Parathyroid adenoma (tissue), 2 donors: ENCODE results near the gene NMNAT1.

Source experiments
- H2AFZ ChIP-seq: fragments of 300-600 bp; sonication (generic); one replicate; pipeline ENCODE4 v1.7.0; 2017; ENCODE audit warnings: antibody characterized with exemption, mild to moderate bottlenecking
- H3K27ac ChIP-seq: fragments of 300-600 bp; sonication (generic); one replicate; pipeline ENCODE4 v1.7.0; 2017
- H3K27me3 ChIP-seq: fragments of 300-600 bp; sonication (generic); one replicate; pipeline ENCODE4 v1.7.0; 2017; ENCODE audit warnings: low read length; ENCODE audit not compliant: control insufficient read depth, insufficient read depth
- H3K36me3 ChIP-seq: fragments of 300-600 bp; sonication (generic); one replicate; pipeline ENCODE4 v1.7.0; 2017; ENCODE audit warnings: low read length; ENCODE audit not compliant: control insufficient read depth, insufficient read depth
- H3K4me1 ChIP-seq: fragments of 300-600 bp; sonication (generic); one replicate; pipeline ENCODE4 v1.7.0; 2017; ENCODE audit warnings: control low read depth
- H3K4me2 ChIP-seq: fragments of 300-600 bp; sonication (generic); one replicate; pipeline ENCODE4 v1.7.0; 2017; ENCODE audit warnings: low read length
- H3K4me3 ChIP-seq: fragments of 300-600 bp; sonication (generic); one replicate; pipeline ENCODE4 v1.7.0; 2017; ENCODE audit warnings: low read depth, low read length
- H3K79me2 ChIP-seq: fragments of 300-600 bp; sonication (generic); one replicate; pipeline ENCODE4 v1.7.0; 2017; ENCODE audit warnings: control low read depth
- H3K9ac ChIP-seq: fragments of 300-600 bp; sonication (generic); one replicate; pipeline ENCODE4 v1.7.0; 2017; ENCODE audit warnings: mild to moderate bottlenecking
- H3K9me3 ChIP-seq: fragments of 300-600 bp; sonication (generic); one replicate; pipeline ENCODE4 v1.7.0; 2017; ENCODE audit warnings: low read length; ENCODE audit not compliant: control insufficient read depth
- TF ChIP-seq, protein P1 (sequence below): fragments of 300-600 bp; sonication (generic); IDR thresholded peaks from one replicate; pipeline ENCODE4 v1.7.0; 2017; ENCODE audit warnings: antibody characterized with exemption, mild to moderate bottlenecking
- donor health status: primary hyperparathyroidism.

Gene NMNAT1

DNA sequence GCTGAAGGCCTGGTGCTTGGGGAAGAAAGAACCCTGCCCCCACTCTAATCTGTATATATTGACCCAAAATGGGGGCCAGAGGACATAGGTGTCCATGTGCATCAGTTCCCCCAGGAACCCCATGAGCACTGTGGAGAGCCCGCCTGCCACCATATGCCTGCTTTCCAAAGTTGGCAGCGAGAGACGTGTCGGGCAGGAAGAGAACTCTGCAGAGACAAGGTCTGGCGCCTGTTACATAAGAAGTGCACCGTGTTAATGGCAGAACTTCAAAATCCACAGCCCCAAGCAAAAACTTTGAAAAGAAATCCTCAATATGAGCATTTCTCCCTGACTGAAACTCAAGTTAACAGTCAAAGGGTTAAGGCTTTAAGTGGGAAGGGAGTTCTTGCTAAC, 41.2 kb upstream of the NMNAT1 start:
- H3K4me1 ChIP-seq, result peaks cover 4% of the 10 kb centered on the region
- H3K27ac ChIP-seq, result peak overlapping the region; percentile 56
- H3K79me2 ChIP-seq, result no peaks in the 10 kb centered on the region
- no peak overlapping the region for H3K4me3 ChIP-seq
- no peak overlapping the region for H3K4me2 ChIP-seq
- H2AFZ ChIP-seq, result no peak overlapping the region
- H3K27me3 ChIP-seq, result no peaks in the 10 kb centered on the region
- no peak overlapping the region for H3K9ac ChIP-seq
- TF ChIP-seq, protein P1, sequence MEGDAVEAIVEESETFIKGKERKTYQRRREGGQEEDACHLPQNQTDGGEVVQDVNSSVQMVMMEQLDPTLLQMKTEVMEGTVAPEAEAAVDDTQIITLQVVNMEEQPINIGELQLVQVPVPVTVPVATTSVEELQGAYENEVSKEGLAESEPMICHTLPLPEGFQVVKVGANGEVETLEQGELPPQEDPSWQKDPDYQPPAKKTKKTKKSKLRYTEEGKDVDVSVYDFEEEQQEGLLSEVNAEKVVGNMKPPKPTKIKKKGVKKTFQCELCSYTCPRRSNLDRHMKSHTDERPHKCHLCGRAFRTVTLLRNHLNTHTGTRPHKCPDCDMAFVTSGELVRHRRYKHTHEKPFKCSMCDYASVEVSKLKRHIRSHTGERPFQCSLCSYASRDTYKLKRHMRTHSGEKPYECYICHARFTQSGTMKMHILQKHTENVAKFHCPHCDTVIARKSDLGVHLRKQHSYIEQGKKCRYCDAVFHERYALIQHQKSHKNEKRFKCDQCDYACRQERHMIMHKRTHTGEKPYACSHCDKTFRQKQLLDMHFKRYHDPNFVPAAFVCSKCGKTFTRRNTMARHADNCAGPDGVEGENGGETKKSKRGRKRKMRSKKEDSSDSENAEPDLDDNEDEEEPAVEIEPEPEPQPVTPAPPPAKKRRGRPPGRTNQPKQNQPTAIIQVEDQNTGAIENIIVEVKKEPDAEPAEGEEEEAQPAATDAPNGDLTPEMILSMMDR, result no peak
- H3K36me3 ChIP-seq, result no peaks in the 10 kb centered on the region
- no peaks in the 10 kb centered on the region for H3K9me3 ChIP-seq

- Histone ChIP-seq H3K9ac (no peak overlapping the region), H3K4me1 (peaks cover 4% of the 10 kb centered on the region), H3K4me2 (no peak overlapping the region), H3K27me3 (no peaks in the 10 kb centered on the region), H3K36me3 (no peaks in the 10 kb centered on the region), H3K27ac (no peak overlapping the region), H3K4me3 (no peak overlapping the region), H3K79me2 (peaks cover 2% of the 10 kb centered on the region), H3K9me3 (no peaks in the 10 kb centered on the region), H2AFZ (no peak overlapping the region)
- TF ChIP-seq, protein P1, result no peak
Observed at GRCh38 chr1:9903801-9904527, 39.3 kb upstream of the NMNAT1 start.

GRCh38 chr1:9904596-9904995, 38.7 kb upstream of the NMNAT1 start:
- no peaks in the 10 kb centered on the region for H3K27me3 ChIP-seq
- peaks cover 4% of the 10 kb centered on the region for H3K4me1 ChIP-seq
- peaks cover 2% of the 10 kb centered on the region for H3K79me2 ChIP-seq
- H3K9me3 ChIP-seq, result no peaks in the 10 kb centered on the region
- H2AFZ ChIP-seq, result no peak overlapping the region
- TF ChIP-seq, protein P1, result no peak
- no peak overlapping the region for H3K9ac ChIP-seq
- no peak overlapping the region for H3K27ac ChIP-seq
- no peak overlapping the region for H3K4me3 ChIP-seq
- H3K36me3 ChIP-seq, result no peaks in the 10 kb centered on the region
- H3K4me2 ChIP-seq, result no peak overlapping the region

- Histone ChIP-seq H2AFZ (no peak overlapping the region), H3K4me1 (peaks cover 4% of the 10 kb centered on the region), H3K9me3 (no peaks in the 10 kb centered on the region), H3K27ac (no peak overlapping the region), H3K79me2 (peaks cover 2% of the 10 kb centered on the region), H3K9ac (no peak overlapping the region), H3K4me3 (no peak overlapping the region), H3K36me3 (no peaks in the 10 kb centered on the region), H3K27me3 (no peaks in the 10 kb centered on the region), H3K4me2 (no peak overlapping the region)
- TF ChIP-seq, protein P1, result no peak
Observed at GRCh38 chr1:9905010-9905409, 38.3 kb upstream of the NMNAT1 start.

DNA sequence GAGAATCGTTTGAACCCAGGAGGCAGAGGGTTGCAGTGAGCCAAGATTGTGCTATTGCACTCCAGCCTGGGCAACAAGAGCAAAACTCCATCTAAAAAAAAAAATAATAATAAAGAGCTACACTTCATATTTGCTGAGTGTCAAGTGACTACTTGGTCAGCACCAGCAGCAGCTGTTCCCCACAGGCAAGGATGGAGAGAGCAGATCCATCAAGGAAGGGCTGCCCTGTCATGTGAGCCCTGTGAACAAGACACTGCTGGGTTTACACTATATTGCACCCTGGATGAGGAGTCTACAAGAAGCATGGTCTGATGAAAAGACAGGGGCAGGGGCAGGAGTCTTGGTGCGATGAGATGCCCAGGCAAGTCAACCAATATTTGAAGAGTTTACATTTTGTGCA, 36.8 kb upstream of the NMNAT1 start:
- H3K9ac ChIP-seq, result no peak overlapping the region
- H2AFZ ChIP-seq, result no peak overlapping the region
- TF ChIP-seq, protein P1, result no peak
- H3K4me3 ChIP-seq, result no peak overlapping the region
- peaks cover 2% of the 10 kb centered on the region for H3K79me2 ChIP-seq
- H3K4me1 ChIP-seq, result peaks cover under 1% of the 10 kb centered on the region
- H3K27me3 ChIP-seq, result no peaks in the 10 kb centered on the region
- no peaks in the 10 kb centered on the region for H3K36me3 ChIP-seq
- H3K27ac ChIP-seq, result no peak overlapping the region
- H3K9me3 ChIP-seq, result no peaks in the 10 kb centered on the region
- H3K4me2 ChIP-seq, result no peak overlapping the region
